Activated naive CD4-positive, alpha-beta T cell treated with Interleukin-2 at 50 U/mL for 16 hours (primary cell): ENCODE data around the gene DAB2.
"Not testable (repeated sequence)": the region's sequence is repeated elsewhere in the genome, so short reads cannot be mapped to it uniquely, and the experiment has no call there.

ENCODE experiments used
- DNase-seq: peaks from one replicate; pipeline ENCODE4 v3.0.0-alpha.2; 2020

The DAB2 gene

DNA sequence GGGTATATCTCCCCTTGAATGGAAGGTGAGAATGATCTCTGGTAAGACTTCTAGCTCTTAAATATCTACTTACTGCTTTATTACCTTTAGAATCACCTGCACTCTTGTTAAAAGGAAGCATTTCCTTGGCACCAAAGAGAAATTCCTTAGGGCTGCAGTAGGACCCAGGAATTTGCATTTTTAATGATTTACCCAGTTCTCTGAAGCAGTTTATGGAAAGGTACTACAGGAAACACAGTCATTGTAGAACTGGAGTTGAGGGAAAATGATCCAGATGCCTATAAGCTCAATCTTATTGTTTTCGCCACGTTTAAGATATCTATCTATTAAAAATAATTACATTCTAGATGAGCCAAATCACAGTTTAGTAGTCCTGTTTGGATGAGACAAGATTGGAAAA is 51.0 kb downstream of the DAB2 start:
- DNase-seq: no peak

DNA sequence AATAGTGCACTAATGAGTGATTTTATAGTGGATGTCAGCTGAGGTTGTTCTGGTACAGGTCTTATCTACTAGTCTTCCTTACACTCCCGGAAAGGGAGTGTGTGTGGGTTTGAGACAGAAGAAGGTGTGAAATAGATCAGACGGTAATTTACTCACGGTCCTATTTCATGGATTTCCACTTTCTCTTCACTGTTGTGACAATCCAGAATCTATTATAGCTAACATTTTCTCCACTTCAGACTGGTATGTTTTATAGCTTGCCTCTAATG is 53.5 kb downstream of the DAB2 start:
- DNase-seq: no peak

DNA sequence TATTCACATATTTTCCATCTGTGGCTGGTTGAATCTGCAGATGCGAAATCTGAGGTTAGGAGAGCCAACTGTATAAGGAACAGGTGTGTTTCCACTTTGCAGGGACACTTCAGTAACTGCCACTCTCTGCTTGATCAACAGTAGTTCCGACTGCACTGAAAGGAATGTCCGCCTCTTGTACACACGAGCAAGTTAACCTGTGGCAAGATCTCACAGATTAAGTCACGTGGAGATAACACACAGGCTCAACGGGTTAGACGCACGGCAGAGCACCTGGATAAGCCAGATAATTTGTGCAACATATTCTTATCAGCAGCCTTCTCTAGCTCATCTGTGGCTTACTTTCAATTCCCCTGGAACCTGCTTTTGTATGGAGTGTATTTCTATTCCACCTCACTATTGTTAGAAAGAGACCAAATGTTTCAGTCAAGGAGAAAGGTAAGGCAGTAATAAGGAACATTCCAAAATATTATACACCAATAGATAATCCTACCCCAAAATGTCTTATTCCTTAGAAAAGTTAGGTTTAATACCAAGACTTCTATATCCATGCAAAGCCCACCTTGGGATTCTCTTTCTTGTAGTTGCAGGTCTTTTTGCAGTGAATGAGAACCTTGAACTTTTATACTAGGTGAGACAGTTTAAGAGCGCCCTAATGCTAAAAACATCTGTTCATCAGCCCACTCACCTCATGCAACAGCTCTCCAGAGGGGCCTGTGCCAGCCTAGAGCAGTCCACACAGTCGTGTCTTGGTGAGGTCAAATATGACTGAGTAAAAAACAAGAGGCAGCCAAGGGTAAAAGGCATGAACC is 54.0 kb downstream of the DAB2 start:
- DNase-seq: no peak

DNA sequence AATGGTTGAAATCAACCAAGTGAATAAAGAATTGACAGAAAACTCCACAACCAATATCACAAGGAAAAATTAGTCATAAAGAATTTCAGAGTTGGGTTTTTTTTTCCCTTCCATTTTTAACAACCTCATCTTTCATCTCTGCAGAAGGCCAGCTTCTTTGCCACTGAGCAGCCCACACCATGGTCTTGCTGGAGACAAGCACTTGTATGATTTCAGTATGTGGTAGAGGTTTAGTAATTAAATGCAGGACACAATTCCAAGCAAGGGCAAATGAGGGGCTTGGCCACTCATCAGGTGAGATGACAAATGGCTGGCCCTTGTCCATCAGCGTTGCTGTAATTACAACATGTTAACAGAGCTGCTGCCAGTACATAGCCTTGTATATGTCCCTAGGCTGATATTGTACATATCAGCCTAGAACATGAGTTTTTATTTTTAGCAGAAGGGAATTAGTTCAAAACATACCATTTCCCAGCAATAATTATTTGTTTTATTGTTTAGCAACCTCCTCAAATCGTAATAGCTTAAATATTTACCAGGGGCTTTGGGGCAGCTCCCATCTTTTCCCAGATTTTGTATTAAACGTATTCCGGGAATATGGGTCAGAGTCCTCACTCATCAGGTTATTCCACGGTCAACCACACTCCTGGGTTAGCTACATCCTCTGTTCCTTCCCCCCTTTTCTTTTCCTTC is 55.5 kb downstream of the DAB2 start:
- no peak for DNase-seq

DNA sequence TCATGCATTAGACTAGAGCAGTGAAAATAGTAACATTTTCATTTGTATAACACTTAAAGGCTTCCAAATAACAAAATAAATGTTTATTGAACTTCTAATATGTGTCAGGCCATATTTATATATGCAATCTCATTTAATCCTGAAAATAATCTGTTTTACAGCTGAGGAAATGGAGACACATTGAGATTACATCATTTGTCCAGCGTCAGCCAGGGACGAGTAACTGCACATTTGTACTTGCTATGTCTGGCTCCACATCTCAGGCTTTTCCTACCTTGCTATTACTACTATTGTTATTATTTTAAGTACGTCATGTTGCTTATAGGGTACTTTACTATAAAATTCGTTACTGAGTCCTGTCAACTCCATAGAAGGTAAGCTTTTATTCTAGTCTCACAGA is 56.7 kb downstream of the DAB2 start:
- DNase-seq: no peak

DNA sequence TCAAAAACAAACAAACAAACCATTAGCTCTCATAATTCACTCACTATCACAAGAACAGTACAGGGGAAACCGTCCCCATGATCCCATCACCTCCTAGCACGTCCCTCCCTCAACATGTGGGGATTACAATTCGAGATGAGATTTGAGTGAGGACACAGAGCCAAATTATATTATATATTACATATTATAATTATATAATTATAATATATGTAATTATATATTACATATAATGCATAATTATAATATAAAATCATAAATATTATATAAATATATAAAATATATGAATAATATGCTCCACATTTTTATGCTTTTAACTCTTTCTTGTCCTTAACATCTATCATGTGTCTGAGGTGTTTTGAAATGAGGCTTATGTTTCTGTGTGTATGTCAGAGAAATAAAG is 57.1 kb downstream of the DAB2 start:
- no peak for DNase-seq

DNA sequence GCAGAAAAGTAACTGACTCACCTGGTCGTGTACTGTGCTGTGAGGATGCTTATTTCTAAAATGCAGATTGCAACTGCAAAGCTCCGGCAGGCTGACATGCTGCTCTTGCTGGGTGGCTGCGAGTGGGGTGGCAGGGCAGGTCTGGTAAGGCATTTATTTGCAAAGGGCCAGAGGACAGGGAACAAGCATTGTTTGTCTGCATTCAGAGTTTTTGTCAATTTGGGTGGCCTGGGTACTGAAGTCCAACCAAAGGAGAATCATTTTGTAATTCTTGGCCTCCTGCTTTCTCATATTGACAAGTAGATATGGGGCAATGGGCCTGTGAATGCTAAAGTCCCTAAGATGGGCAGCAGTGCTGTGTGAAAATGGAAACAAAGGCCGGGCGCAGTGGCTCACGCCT is 60.4 kb downstream of the DAB2 start, which contains the start of gene C9:
TSS of gene C9 (minus strand) at position 129 of the 400 bp plus-strand sequence. CDS start at position 98, 31 bp downstream.
- DNase-seq: no peak

DNA sequence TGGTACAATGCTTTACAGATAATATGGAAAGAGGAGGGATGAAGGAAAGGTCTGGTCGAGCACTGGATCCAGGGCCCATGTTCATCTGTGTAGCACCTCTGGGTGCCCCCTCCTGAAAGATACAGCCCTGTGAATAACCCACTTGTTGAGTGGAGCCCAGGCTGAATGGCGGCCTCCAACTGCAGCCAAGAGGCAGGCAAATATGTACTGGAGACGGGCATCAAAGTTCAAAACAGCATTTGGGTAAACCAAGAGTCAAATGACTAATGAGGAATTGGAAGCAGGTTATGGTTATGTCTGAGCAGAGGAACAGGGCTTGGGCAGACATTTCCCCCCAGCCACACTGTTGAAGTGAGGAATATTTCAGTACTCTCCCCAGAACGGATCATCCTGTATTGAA is 61.6 kb downstream of the DAB2 start:
- DNase-seq: no peak

DNA sequence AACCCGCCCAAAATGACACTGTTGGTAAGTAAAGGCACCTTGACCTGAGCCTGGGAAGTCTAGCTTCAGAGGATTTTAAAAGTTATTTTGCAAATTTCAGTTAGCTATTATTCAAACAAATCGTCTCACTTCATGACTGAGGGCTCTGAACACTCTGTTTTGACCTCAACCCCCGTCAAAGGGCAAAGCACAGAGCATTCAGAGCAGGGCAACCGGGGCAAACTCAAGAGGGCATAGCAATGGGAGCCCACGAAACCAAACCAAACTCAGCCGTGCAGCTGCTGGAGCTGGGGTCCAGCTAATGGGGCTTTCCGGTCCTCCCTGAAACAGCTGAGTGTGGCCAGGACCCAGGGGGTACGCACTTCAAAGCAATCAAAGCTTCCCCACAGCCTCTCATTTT is 62.1 kb downstream of the DAB2 start:
- DNase-seq: no peak

DNA sequence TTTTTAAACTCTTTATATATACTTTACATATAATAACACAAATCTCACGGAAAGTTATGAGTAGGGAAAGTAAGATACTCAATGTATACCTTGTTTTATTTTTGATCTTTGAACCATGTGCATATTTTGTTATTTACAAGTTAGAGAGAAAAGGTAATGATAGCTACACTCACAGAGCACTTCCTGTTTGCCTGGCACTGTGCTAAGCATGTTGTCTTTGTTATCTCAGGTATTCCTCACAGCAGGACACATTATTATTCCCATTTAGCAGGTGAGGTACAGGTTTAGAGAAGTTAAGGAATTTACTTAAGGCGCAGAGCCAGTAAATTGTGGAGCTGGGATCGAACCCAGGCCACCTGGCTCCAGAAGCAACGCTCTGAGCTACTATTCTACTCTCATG is 63.5 kb downstream of the DAB2 start:
- DNase-seq: no peak

DNA sequence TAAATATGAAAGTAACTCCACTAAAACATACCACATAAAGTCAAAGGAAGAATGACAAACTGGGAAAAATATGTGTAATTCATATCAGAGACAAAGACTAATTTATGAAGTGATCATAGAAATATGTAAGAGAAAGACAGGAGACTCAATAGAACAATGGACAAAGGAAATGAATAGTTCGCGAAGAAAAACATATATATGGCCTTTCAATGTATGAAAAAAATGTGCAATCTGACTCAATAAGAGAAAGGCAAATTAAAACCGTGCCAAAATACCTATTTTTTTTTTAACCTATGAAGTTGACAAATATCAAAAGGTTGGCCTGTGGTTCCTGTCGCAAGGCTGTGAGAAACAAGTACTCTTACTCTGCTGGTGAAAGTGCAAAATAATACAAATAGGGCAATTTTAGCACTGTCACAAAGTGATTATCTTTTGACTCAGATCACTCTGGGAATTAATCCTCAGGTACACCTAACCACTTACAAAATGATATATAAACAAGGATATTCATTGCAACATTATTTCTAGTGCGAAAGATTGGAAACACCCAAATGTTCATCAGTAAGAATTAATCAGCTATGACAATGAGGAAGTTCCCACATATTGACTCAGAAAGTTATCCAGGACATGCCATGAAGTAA is 64.2 kb downstream of the DAB2 start:
- DNase-seq: no peak

DNA sequence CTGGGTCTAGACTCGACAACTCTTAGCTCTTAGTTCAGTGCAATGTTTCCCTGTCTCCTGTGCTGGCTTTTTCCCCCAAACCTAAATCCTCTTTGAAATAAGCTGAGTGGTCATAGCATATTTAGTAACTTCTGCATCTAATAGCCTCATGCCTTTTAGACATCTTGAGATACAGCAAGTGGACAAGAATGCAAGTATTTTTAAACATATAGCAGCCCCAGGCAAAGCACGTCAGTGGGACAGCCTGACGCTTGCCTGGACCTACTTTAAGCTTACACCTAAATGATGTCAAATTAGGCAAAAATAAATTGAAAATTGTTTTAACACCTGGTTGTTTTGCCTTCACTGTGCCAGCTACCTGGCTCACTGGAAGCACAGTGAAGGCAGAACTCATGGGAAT is 68.5 kb downstream of the DAB2 start:
- DNase-seq: no peak

DNA sequence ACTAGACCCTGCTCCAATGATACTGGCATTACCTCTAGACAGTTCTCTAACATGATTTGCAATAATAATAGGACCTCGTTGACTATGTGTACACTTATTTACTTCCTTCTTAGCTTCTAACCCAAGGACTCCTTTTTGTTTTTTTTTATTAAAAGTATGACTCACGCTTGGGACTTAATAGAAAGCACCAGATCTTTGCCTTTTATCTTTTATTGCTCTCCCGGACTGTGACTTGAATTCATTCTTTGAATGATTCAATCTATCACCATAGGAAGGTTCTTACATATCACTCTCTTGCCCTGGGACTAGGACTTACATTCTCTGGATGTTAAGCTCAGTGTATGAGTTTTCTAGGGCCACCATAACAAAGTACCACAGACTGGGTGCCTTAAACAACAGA is 69.5 kb downstream of the DAB2 start:
- DNase-seq: no peak

DNA sequence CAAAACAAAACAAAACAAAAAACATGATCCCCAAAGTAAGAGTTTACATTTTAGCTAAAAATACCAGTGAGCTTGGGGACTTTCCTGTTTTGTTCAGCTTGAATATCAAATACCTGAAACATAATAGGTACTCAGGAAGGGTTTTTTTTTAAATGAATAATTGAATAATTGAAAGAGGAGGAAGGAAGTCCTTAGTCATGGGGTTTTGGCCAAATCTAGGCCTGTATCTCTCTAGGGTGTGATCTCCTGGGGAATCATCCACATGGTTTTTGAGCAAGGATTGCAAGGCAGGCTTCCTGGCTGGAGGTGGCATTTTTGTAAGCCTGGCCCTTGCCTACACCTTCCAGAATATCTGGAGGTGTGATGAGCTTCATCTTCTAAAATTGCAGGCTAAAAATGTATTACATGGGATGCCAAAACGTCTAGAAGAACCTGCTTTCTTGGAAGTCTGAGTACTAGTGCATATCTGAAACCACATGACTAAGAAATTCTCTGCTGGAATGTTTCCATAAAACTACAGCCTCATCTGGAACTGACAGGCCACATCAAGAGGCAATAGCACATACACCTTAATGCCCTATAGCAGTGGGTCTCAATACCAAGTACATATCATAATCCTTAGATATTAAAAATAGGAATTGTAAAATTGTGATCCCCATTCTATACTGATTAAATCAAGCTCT is 70.9 kb downstream of the DAB2 start:
- no peak for DNase-seq

DNA sequence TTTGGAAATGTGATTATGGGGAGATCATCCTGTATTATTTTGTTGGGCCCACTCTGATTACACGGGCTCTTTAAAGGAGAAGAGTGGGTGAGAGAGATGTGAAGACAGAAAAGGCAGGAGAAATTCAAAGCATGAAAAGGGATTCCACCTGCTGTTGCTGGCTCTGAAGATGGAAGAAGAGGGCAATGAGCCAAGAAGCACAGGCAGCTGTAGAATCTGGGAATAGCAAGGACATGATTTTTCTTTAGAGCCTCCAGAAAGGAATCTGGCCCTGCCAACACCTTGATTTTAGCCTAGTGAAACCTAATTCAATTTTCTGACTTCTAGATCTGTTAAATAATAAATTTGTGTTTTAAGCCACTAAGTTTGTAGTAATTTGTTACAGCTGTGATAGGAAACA is 71.8 kb downstream of the DAB2 start:
- DNase-seq: no peak

DNA sequence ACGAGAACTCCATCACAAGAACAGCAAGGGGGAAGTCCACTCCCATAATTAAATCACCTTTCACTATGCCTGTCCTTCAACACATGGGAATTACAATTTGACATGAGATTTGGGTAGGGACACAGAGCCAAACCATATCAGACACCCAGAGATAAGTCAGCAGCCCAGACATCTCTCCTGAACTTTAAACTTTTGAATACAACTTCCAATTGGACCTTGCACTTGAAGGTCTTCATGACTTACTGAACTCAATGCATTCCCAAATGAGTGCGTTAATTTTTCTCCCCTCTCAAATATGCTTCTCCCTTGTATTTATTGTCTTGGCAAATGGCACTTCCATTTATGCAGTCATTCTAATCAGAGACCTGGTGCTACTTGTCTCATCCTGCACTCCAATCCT is 72.6 kb downstream of the DAB2 start:
- DNase-seq: no peak

DNA sequence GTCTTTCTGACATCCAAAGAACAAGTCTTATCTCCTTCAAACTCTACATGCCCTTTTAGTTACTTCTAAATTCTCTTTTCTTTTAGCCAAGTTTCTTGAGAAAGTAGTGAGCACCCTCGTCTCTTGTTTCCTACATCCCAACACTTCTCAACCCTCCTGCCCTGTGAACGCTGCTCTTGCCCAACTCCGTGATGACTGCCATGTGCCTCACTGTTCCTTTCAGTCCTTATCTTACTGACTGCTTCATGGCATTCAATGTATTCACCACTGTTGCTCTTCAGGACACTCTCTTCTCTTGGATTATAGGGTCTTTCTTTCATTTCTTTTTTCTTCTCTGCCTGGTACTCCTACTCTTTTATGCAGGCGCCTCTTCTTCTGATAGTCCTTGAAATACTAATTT is 75.3 kb downstream of the DAB2 start:
- DNase-seq: no peak

DNA sequence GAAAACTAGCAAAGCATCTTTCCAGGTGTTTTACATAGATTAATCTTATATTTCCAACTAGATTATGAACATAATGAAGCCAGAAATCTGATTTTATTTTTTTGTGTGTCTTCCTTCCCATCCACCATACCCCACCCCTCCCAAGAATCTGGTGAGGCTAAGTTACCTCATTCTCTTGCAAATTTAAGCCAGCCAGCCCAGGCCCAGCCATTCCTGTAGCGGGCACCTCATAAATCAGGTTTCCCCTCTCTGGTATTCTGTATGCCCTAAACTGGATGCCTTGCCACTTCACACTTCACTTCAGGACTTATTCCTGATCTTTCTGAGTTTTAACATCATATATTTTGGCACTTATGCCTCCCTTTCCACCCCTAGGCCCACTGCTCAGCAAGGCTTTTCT is 82.3 kb downstream of the DAB2 start:
- DNase-seq: no peak

DNA sequence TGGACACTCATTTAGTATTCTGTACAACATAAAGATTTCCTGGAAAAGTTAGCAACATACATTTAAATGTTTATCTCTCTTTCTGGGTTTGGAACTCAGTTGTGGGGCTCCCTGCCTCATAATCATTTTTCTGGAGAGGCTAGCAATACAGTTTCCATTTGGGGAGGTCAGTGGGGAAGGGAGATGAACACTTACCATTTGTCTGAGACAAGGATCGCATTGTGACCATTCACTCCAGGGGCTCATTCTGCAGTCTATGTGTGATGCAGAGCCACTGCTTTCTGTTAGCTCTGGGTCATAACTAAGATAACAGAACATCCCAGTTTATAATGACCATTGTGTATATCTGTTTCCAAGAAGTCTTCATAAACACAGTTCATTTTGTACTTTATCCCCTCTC is 82.9 kb downstream of the DAB2 start:
- no peak for DNase-seq

DNA sequence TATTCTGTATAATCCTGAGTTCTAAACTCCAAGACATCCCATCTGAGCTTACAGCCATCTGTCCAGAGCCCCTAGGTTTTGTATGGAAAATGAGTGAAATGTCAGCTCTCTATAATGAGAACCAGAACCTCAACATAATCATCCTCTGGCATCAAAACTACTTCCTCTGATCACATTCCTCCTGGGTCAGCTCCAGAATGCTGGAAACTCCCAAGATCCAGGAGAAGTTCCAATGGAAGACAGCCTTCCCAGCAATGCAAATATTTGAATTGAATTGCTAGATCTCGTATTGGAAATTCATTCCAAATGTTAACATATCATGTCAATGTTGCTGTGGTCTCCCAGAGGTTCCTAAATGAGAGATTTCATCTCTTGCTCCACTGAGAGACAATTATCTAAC is 84.3 kb downstream of the DAB2 start:
- no peak for DNase-seq

DNA sequence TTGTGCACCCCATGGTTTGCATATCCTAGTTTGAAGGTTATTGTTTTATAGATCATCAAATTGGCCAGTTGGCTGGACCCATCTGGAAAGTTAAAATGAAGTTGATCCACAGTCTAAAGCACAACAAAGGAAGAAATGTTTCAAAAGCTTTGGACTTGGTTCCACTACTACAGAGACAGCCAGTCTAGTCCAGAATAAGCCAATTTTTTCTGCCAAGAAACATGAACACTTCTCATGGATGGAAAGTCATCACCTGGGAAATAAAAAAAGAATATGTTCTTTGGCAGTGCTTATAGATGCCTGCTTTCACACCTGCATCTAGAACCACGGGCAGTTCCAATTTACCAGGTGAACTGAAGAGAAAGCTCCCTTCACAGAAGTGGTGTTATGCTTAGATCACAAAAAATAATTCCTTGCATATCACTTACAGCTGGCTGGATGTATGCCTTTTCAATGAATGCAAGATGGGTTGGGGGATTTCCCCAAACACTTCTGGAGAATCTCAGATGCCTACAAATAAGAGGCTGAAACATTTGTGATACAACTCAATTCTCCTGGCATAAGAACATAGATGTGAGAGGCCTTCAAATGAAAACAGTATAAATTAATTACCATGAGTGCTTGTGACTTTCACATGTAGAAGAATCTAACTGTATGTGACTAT is 87.4 kb downstream of the DAB2 start:
- DNase-seq: no peak

DNA sequence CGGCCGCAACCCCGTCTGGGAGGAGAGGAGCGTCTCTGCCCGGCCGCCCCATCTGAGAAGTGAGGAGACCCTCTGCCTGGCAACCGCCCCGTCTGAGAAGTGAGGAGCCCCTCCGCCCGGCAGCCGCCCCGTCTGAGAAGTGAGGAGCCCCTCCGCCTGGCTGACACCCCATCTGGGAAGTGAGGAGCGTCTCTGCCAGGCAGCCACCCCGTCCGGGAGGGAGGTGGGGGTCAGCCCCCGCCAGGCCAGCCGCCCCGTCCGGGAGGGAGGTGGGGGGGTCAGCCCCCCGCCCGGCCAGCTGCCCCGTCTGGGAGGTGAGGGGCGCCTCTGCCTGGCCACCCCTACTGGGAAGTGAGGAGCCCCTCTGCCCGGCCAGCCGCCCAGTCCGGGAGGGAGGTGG is 90.5 kb downstream of the DAB2 start:
- not testable (repeated sequence) for DNase-seq

DNA sequence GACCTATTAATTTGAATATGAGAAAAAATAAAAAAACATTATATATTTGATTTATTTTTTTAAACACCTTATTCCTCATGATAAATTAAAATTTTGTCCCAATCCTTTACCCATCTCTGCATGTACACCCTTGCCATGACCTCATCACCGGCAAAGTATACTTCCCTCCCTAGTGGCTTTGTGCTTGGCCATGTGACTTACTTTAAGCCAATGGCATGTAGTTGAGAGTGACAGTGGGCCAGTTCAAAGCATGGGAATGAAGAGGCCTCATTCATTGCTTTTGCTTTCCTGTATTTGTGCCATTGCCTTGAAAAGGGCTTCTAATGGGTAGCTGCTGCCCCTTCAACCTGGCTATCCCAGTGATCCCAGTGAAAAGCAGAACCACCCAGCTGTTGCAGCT is 91.7 kb downstream of the DAB2 start:
- no peak for DNase-seq
